GM21390 (cell line): Measurements from ENCODE around the gene MAGI1.

Experiments
- ATAC-seq: cut with Tn5 transposase; IDR thresholded peaks from one replicate; pipeline ENCODE4 v1.9.1; 2021; ENCODE audit not compliant: unreplicated experiment

MAGI1 gene

GRCh38 chr3:65948841-65949573 is 89.7 kb downstream of the MAGI1 start:
- ATAC-seq: no peak

GRCh38 chr3:65946438-65946837 is 92.3 kb downstream of the MAGI1 start:
- no peak for ATAC-seq

- ATAC-seq: no peak
Observed at GRCh38 chr3:65945953-65946352, 92.8 kb downstream of the MAGI1 start.

- ATAC-seq: no peak
Observed at GRCh38 chr3:65945480-65945879, 93.2 kb downstream of the MAGI1 start.

GRCh38 chr3:65944252-65944651 is 94.5 kb downstream of the MAGI1 start:
- ATAC-seq: no peak

- no peak for ATAC-seq
Observed at GRCh38 chr3:65939801-65940246, 98.9 kb downstream of the MAGI1 start.

GRCh38 chr3:65939184-65939583 is 99.5 kb downstream of the MAGI1 start:
- no peak for ATAC-seq

- ATAC-seq: no peak
Observed at GRCh38 chr3:65938676-65939075, 100.0 kb downstream of the MAGI1 start.

- no peak for ATAC-seq
Observed at GRCh38 chr3:65938147-65938546, 100.6 kb downstream of the MAGI1 start.

- ATAC-seq: no peak
Observed at GRCh38 chr3:65936908-65937638, 101.6 kb downstream of the MAGI1 start.

- ATAC-seq: no peak
Observed at GRCh38 chr3:65935724-65936123, 103.0 kb downstream of the MAGI1 start.

GRCh38 chr3:65930648-65931047 is 108.1 kb downstream of the MAGI1 start:
- no peak for ATAC-seq

- ATAC-seq: no peak
Observed at GRCh38 chr3:65928110-65928509, 110.6 kb downstream of the MAGI1 start.

- no peak for ATAC-seq
Observed at GRCh38 chr3:65927576-65927975, 111.1 kb downstream of the MAGI1 start.

GRCh38 chr3:65925254-65925954 is 113.3 kb downstream of the MAGI1 start:
- no peak for ATAC-seq

GRCh38 chr3:65924762-65925161 is 114.0 kb downstream of the MAGI1 start:
- no peak for ATAC-seq

- no peak for ATAC-seq
Observed at GRCh38 chr3:65922441-65922840, 116.3 kb downstream of the MAGI1 start.

- ATAC-seq: no peak
Observed at GRCh38 chr3:65919826-65920225, 118.9 kb downstream of the MAGI1 start.

GRCh38 chr3:65915477-65915876 is 123.2 kb downstream of the MAGI1 start:
- ATAC-seq: no peak

GRCh38 chr3:65914740-65915367 is 123.9 kb downstream of the MAGI1 start:
- ATAC-seq: no peak

- ATAC-seq: no peak
Observed at GRCh38 chr3:65914032-65914739, 124.5 kb downstream of the MAGI1 start.
